Neuronal stem cell (in vitro differentiated cells): ENCODE measurements around the gene SPIB.

Source experiments
- DNase-seq: peaks from one replicate; pipeline ENCODE4 v3.0.0-alpha.2; 2013; ENCODE audit warnings: low spot score
- H2AFZ ChIP-seq: one replicate; pipeline ENCODE4 v1.6.1; 2013; ENCODE audit warnings: mild to moderate bottlenecking, low read length, inconsistent platforms
- H2AK5ac ChIP-seq: 2 replicates; pipeline ENCODE4 v1.6.1; 2013; ENCODE audit warnings: low read depth, mild to moderate bottlenecking, inconsistent platforms, low read length, moderate library complexity, mixed read lengths
- H2BK120ac ChIP-seq: 2 replicates; pipeline ENCODE4 v1.6.1; 2013; ENCODE audit warnings: low read depth, mild to moderate bottlenecking, inconsistent platforms, low read length, moderate library complexity, mixed read lengths
- H2BK12ac ChIP-seq: one replicate; pipeline ENCODE4 v1.6.1; 2013; ENCODE audit warnings: low read length, inconsistent platforms
- H2BK15ac ChIP-seq: 2 replicates; pipeline ENCODE4 v1.6.1; 2013; ENCODE audit warnings: mild to moderate bottlenecking, low read length, inconsistent platforms, mixed read lengths
- H2BK5ac ChIP-seq: one replicate; pipeline ENCODE4 v1.6.1; 2013; ENCODE audit warnings: inconsistent platforms, mild to moderate bottlenecking, low read length, moderate library complexity
- H3K14ac ChIP-seq: one replicate; pipeline ENCODE4 v1.6.1; 2013; ENCODE audit warnings: low read length, inconsistent platforms
- H3K18ac ChIP-seq: 2 replicates; pipeline ENCODE4 v1.6.1; 2013; ENCODE audit warnings: low read length, inconsistent platforms
- H3K23ac ChIP-seq: 2 replicates; pipeline ENCODE4 v1.6.1; 2013; ENCODE audit warnings: low read depth, mild to moderate bottlenecking, mixed read lengths, low read length, inconsistent platforms; ENCODE audit not compliant: poor library complexity
- H3K27ac ChIP-seq: replicated peaks from 3 replicates; pipeline ENCODE4 v1.5.1; 2013; ENCODE audit warnings: low read length, inconsistent platforms
- H3K27me3 ChIP-seq, 3 experiments: 2 replicates each; pipeline ENCODE4 v1.6.1; 2013; ENCODE audit warnings: low read length in 3 of 3, mild to moderate bottlenecking in 2 of 3, inconsistent platforms in 1 of 3, low read depth in 1 of 3, mixed read lengths in 1 of 3, moderate library complexity in 1 of 3; ENCODE audit not compliant: control insufficient read depth in 3 of 3, insufficient read depth in 3 of 3
- H3K36me3 ChIP-seq, 2 donors: replicated peaks in 1 of 2; 2 replicates each; pipeline ENCODE4 v1.6.1; 2013; ENCODE audit warnings: low read length in 2 of 2; ENCODE audit not compliant: control insufficient read depth in 2 of 2, insufficient read depth in 2 of 2
- H3K4ac ChIP-seq: 2 replicates; pipeline ENCODE4 v1.6.1; 2013; ENCODE audit warnings: inconsistent platforms, mild to moderate bottlenecking, low read length, moderate library complexity
- H3K4me1 ChIP-seq, 2 donors: 1 replicate in 1 of 2; 2 replicates in 1 of 2; pipeline ENCODE4 v1.6.1; 2013; ENCODE audit warnings: low read length in 2 of 2, low read depth in 1 of 2; ENCODE audit not compliant: control insufficient read depth in 2 of 2, insufficient read depth in 1 of 2
- H3K4me2 ChIP-seq: one replicate; pipeline ENCODE4 v1.6.1; 2013; ENCODE audit warnings: mild to moderate bottlenecking, low read length, inconsistent platforms; ENCODE audit not compliant: insufficient read depth, poor library complexity, severe bottlenecking
- H3K4me3 ChIP-seq, 2 donors: 2 replicates each; pipeline ENCODE4 v1.5.1; 2013; ENCODE audit warnings: low read length in 2 of 2, mild to moderate bottlenecking in 2 of 2, inconsistent platforms in 1 of 2, moderate library complexity in 1 of 2
- H3K79me1 ChIP-seq: one replicate; pipeline ENCODE4 v1.6.1; 2013; ENCODE audit warnings: low read depth, mild to moderate bottlenecking, inconsistent platforms, low read length, moderate library complexity
- H3K9ac ChIP-seq: one replicate; pipeline ENCODE4 v1.6.1; 2013; ENCODE audit warnings: mild to moderate bottlenecking, low read depth, low read length, inconsistent platforms; ENCODE audit not compliant: poor library complexity
- H3K9me3 ChIP-seq, 2 donors: replicated peaks in 1 of 2; 2 replicates each; pipeline versions ENCODE3 to v1.6.1; 2013; ENCODE audit warnings: low read length in 2 of 2, mild to moderate bottlenecking in 2 of 2, inconsistent platforms in 1 of 2, low read depth in 1 of 2, mixed read lengths in 1 of 2, moderate library complexity in 1 of 2; ENCODE audit not compliant: control insufficient read depth in 2 of 2, insufficient read depth in 1 of 2
- H4K8ac ChIP-seq: one replicate; pipeline ENCODE4 v1.6.1; 2013; ENCODE audit warnings: low read depth, mild to moderate bottlenecking, inconsistent platforms, low read length, moderate library complexity
- H4K91ac ChIP-seq: one replicate; pipeline ENCODE4 v1.6.1; 2013; ENCODE audit warnings: low read length, low read depth, mild to moderate bottlenecking, inconsistent platforms; ENCODE audit not compliant: poor library complexity
- WGBS, 2 donors: extraction: QIAGEN DNeasy Blood & Tissue Kit; methylation state at CpG; one replicate each; pipeline ENCODE4 v1.1.7; 2013; ENCODE audit warnings: missing lambda C conversion rate in 2 of 2, mixed read lengths in 1 of 2; ENCODE audit not compliant: insufficient read length in 2 of 2, insufficient replicate concordance in 1 of 2; ENCODE audit errors: extremely low coverage in 2 of 2; 5-methylcytosine and 5-hydroxymethylcytosine counted together

SPIB gene

DNA sequence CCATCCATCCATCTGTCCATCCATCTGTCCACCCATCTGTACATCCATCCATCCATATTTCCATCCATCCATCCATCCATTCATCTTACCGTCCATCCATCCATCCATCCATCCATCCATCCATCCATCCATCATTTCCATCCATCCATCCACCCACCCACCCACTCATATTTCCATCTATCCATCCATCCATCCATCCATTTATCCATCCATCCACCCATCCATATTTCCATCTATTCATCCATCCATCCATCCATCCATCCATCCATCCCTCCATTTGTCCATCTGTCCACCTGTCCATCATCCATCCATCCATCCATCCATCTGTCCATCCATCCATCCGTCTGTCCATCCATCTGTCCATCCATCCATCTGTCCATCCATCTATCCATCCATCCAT, 37.3 kb downstream of the SPIB start:
- H2AFZ ChIP-seq = no peak overlapping the region
- no peak overlapping the region for H3K4ac ChIP-seq
- H2BK5ac ChIP-seq = no peak overlapping the region
- peaks cover 0 to 5% of the 10 kb centered on the region in 2 donors for H3K4me1 ChIP-seq
- WGBS, 2 donors = 100% methylated on average over 1 of the region's 2 CpGs
- H2BK15ac ChIP-seq = no peak overlapping the region
- H3K27me3 ChIP-seq = peaks cover 0 to 3% (median 0%) of the 10 kb centered on the region in 3 experiments
- no peaks in the 10 kb centered on the region for H3K9me3 ChIP-seq
- no peak overlapping the region for H3K23ac ChIP-seq
- H3K4me2 ChIP-seq = no peak overlapping the region
- H2BK12ac ChIP-seq = no peak overlapping the region
- H3K27ac ChIP-seq = no peak overlapping the region
- no peak overlapping the region for H3K9ac ChIP-seq
- H3K14ac ChIP-seq = no peak overlapping the region
- H3K36me3 ChIP-seq = no peaks in the 10 kb centered on the region
- no peak overlapping the region for H3K18ac ChIP-seq
- no peaks in the 10 kb centered on the region for H3K79me1 ChIP-seq
- H2BK120ac ChIP-seq = no peak overlapping the region
- DNase-seq = no peak
- H4K91ac ChIP-seq = no peak overlapping the region
- no peak overlapping the region for H2AK5ac ChIP-seq
- no peak overlapping the region for H4K8ac ChIP-seq
- H3K4me3 ChIP-seq = no peak overlapping the region

DNA sequence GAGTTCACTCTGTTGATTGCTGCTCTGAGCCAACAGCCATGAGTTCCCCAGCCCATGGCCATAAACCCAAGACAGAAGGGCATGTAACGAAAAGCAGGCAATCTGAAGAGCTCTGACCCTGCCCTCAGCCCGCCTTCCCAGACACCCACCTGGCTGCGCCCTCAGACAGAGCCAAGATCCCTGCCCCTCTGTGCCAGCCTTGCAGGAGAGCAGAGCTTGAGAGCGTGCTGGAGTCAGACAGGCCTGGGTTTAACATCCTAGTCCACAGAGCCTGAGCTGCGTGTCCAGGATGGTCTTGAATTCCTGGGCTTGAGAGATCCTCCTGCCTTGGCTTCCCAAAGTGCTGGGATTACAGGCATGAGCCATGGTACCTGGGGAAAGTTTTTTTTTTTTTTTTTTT, 38.6 kb downstream of the SPIB start:
- Histone ChIP-seq H2BK12ac (no peak overlapping the region), H3K9ac (no peak overlapping the region), H3K18ac (no peak overlapping the region), H3K27me3 (peaks cover 0 to 3% (median 0%) of the 10 kb centered on the region in 3 experiments), H2BK5ac (no peak overlapping the region), H3K4ac (no peak overlapping the region), H4K8ac (no peak overlapping the region), H4K91ac (peak overlapping the region; percentile 8), H3K79me1 (peaks cover 2% of the 10 kb centered on the region), H3K4me2 (no peak overlapping the region), H3K4me3 (no peak overlapping the region), H3K4me1 (peaks cover 0 to 5% of the 10 kb centered on the region in 2 donors), H3K9me3 (no peaks in the 10 kb centered on the region), H3K27ac (no peak overlapping the region), H3K23ac (peak overlapping the region; percentile 52), H2AFZ (no peak overlapping the region), H2BK15ac (no peak overlapping the region), H3K36me3 (no peaks in the 10 kb centered on the region), H2BK120ac (no peak overlapping the region), H3K14ac (no peak overlapping the region), H2AK5ac (peak overlapping the region; percentile 83)
- no peak for DNase-seq
- no CpG with 5 or more reads among the region's 5 CpGs for WGBS, 2 donors

DNA sequence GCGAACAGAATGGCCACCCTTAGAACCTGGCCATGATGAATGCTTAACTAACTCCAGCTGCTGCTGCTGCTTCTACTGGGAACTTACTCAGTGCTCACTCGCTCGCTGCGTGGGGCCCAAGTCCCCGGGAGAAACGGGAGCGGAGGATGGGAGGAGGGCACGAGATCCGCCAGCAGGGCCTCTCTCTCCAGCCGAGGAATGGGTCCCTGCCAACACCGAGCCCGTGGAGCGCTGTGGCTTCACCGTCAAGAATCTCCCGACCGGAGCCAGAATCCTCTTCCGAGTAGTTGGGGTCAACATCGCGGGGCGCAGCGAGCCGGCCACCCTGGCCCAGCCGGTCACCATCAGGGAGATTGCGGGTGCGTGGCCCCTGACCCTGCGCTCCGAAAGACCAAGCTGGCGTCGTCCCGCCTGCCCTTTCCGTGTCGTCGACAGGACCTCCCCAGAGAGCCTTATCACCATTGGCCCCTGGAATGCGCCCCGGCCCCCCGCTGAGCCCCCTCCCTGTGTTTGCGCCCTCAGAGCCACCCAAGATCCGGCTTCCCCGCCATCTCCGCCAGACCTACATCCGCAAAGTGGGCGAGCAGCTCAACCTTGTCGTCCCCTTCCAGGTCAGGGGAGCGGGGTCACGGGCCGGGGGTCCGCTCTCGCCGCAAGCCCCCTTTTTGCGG, 39.8 kb downstream of the SPIB start:
- no peak overlapping the region for H2BK5ac ChIP-seq
- peak overlapping the region; percentile 95 for H3K4ac ChIP-seq
- H3K4me1 ChIP-seq = peaks cover 0 to 5% of the 10 kb centered on the region in 2 donors
- H3K27ac ChIP-seq = no peak overlapping the region
- WGBS, 2 donors = no CpG with 5 or more reads among the region's 50 CpGs
- no peak overlapping the region for H3K4me2 ChIP-seq
- no peak overlapping the region for H4K91ac ChIP-seq
- H3K9ac ChIP-seq = peak overlapping the region; percentile 60
- H3K9me3 ChIP-seq = no peaks in the 10 kb centered on the region
- H2BK120ac ChIP-seq = no peak overlapping the region
- H4K8ac ChIP-seq = no peak overlapping the region
- no peak overlapping the region for H2BK12ac ChIP-seq
- H3K4me3 ChIP-seq = no peak overlapping the region
- no peaks in the 10 kb centered on the region for H3K36me3 ChIP-seq
- no peak overlapping the region for H2AFZ ChIP-seq
- H3K27me3 ChIP-seq = peaks cover 0 to 3% (median 0%) of the 10 kb centered on the region in 3 experiments
- H3K18ac ChIP-seq = peak overlapping the region; percentile 80
- H3K79me1 ChIP-seq = peaks cover 2% of the 10 kb centered on the region
- H3K23ac ChIP-seq = peak overlapping the region; percentile 85
- H2AK5ac ChIP-seq = peak overlapping the region; percentile 70
- H3K14ac ChIP-seq = no peak overlapping the region
- peak overlapping the region; percentile 89 for H2BK15ac ChIP-seq
- no peak for DNase-seq

DNA sequence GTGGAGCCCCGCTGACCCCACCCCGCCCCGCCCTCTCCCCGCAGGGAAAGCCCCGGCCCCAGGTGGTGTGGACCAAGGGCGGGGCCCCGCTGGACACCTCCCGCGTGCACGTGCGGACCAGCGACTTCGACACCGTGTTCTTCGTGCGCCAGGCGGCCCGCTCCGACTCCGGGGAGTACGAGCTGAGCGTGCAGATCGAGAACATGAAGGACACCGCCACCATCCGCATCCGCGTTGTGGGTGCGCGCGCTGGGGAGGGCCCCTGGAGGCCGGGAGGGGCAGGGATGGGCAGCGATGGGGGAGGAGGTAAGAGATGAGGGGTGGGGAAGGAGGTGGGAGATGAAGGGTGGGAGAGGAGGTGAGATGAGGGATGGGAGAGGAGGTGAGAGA, 40.3 kb downstream of the SPIB start:
- Histone ChIP-seq H3K4me3 (peak overlapping the region in 1 of 2 donors; percentile 32), H3K27ac (no peak overlapping the region), H3K27me3 (peaks cover 0 to 3% (median 0%) of the 10 kb centered on the region in 3 experiments), H3K14ac (peak overlapping the region; percentile 82), H3K4ac (no peak overlapping the region), H3K79me1 (peaks cover 2% of the 10 kb centered on the region), H3K23ac (no peak overlapping the region), H4K91ac (no peak overlapping the region), H2BK15ac (peak overlapping the region; percentile 89), H4K8ac (no peak overlapping the region), H3K4me2 (no peak overlapping the region), H3K4me1 (peaks cover 0 to 5% of the 10 kb centered on the region in 2 donors), H2AFZ (no peak overlapping the region), H3K9ac (no peak overlapping the region), H3K18ac (peak overlapping the region; percentile 83), H2BK12ac (no peak overlapping the region), H3K9me3 (no peaks in the 10 kb centered on the region), H2BK120ac (no peak overlapping the region), H2AK5ac (no peak overlapping the region), H3K36me3 (no peaks in the 10 kb centered on the region), H2BK5ac (no peak overlapping the region)
- WGBS, 2 donors = no CpG with 5 or more reads among the region's 32 CpGs
- DNase-seq = no peak
